SH-SY5Y (cell line): ENCODE measurements around the gene GOLT1A.

Experiments
- GATA2 ChIP-seq: IDR thresholded peaks from 2 replicates; pipeline ENCODE4 v1.6.1; 2011; ENCODE audit warnings: mild to moderate bottlenecking, low read depth, low read length
- GATA3 ChIP-seq: IDR thresholded peaks from 2 replicates; pipeline ENCODE4 v1.6.1; 2011; ENCODE audit warnings: low read depth, mild to moderate bottlenecking, low read length, moderate library complexity

GRCh38 chr1:204174958-204175357 lies 38.8 kb downstream of the GOLT1A start:
- TF ChIP-seq GATA2 (no peak), GATA3 (no peak)
